Urinary bladder (tissue), 4 donors: ENCODE data around the gene REEP1. TPM values are rescaled to one million over a fixed set of nuclear protein-coding genes. Genes with fewer than 3 reads are reported as not detected.

Experiments
- DNase-seq: peaks from one replicate; pipeline ENCODE4 v3.0.0-alpha.2; 2015; ENCODE audit errors: extremely low spot score
- H3K27ac ChIP-seq: one replicate; pipeline ENCODE4 v1.5.1; 2013; ENCODE audit warnings: low read depth, mild to moderate bottlenecking, moderate library complexity
- H3K36me3 ChIP-seq: one replicate; pipeline ENCODE4 v1.6.1; 2013; ENCODE audit warnings: mild to moderate bottlenecking, moderate library complexity; ENCODE audit not compliant: insufficient read depth
- H3K4me1 ChIP-seq: one replicate; pipeline ENCODE4 v1.6.1; 2013; ENCODE audit warnings: mild to moderate bottlenecking, moderate library complexity; ENCODE audit not compliant: insufficient read depth
- H3K4me3 ChIP-seq: one replicate; pipeline ENCODE4 v1.5.1; 2013; ENCODE audit warnings: low read depth, low read length
- WGBS: extraction: QIAGEN DNeasy Blood & Tissue Kit; methylation state at CpG from one replicate; pipeline ENCODE4 v1.1.7; 2013; 5-methylcytosine and 5-hydroxymethylcytosine counted together
- polyA plus RNA-seq: library from polyadenylated mRNA; stranded (reverse); fragments of 200-250 nt; gene quantifications from one replicate; pipeline ENCODE4 v1.2.3, GENCODE V29; 2013
- total RNA-seq: library from RNA; depleted of rRNA; stranded (reverse); fragments of >200 nt; gene quantifications from one replicate; pipeline ENCODE4 v1.2.3, GENCODE V29; 2014
- donor health status: healthy with polysubstance abuse.
- donor health status: healthy.

The REEP1 gene
- total and polyA plus RNA-seq, 2 donors: 21.9 to 39.5 TPM

GRCh38 chr2:86335865-86336674 lies 1.4 kb downstream of the REEP1 start:
- no peak overlapping the region for H3K4me3 ChIP-seq
- no peak overlapping the region for H3K27ac ChIP-seq
- H3K4me1 ChIP-seq: no peaks in the 10 kb centered on the region
- no peak for DNase-seq
- WGBS: 32% methylated on average over 15 of the region's 15 CpGs
- no peaks in the 10 kb centered on the region for H3K36me3 ChIP-seq

GRCh38 chr2:86333378-86333777 lies 4.0 kb downstream of the REEP1 start:
- Histone ChIP-seq H3K4me1 (no peaks in the 10 kb centered on the region), H3K4me3 (no peak overlapping the region), H3K27ac (no peak overlapping the region), H3K36me3 (no peaks in the 10 kb centered on the region)
- no peak for DNase-seq
- WGBS: 36% methylated on average over 2 of the region's 2 CpGs

- H3K27ac ChIP-seq: no peak overlapping the region
- no peak overlapping the region for H3K4me3 ChIP-seq
- WGBS: 76% methylated on average over 1 of the region's 1 CpG
- no peak for DNase-seq
- no peaks in the 10 kb centered on the region for H3K4me1 ChIP-seq
- H3K36me3 ChIP-seq: no peaks in the 10 kb centered on the region
These were observed 4.8 kb downstream of the REEP1 start for GRCh38 chr2:86332654-86333053.

DNA sequence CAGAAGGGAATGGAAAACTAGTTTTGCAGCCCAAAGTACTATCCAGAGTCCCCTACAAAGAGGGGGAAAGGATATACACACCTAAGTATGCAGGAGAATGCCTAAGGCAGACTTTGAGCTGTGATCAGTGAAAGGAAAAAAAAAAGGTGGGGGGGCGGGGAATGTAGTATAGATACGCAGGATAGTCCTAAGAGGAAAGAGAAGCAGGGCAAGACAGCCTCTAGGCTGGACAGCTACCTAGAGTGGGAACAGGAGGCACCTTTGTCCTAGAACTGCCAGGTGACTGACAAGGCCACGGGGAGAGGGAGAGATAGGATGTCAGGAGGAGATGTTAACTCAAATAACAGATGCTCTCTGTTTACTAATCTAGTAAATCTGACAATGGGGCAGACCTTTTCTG lies 6.0 kb downstream of the REEP1 start:
- H3K4me3 ChIP-seq: no peak overlapping the region
- H3K27ac ChIP-seq: no peak overlapping the region
- WGBS: 86% methylated on average over 3 of the region's 3 CpGs
- DNase-seq: no peak
- H3K36me3 ChIP-seq: no peaks in the 10 kb centered on the region
- no peaks in the 10 kb centered on the region for H3K4me1 ChIP-seq

- H3K27ac ChIP-seq: no peak overlapping the region
- no peaks in the 10 kb centered on the region for H3K36me3 ChIP-seq
- DNase-seq: no peak
- 86% methylated on average over 2 of the region's 2 CpGs for WGBS
- H3K4me3 ChIP-seq: no peak overlapping the region
- no peaks in the 10 kb centered on the region for H3K4me1 ChIP-seq
These were observed 7.4 kb downstream of the REEP1 start for GRCh38 chr2:86330001-86330400.

DNA sequence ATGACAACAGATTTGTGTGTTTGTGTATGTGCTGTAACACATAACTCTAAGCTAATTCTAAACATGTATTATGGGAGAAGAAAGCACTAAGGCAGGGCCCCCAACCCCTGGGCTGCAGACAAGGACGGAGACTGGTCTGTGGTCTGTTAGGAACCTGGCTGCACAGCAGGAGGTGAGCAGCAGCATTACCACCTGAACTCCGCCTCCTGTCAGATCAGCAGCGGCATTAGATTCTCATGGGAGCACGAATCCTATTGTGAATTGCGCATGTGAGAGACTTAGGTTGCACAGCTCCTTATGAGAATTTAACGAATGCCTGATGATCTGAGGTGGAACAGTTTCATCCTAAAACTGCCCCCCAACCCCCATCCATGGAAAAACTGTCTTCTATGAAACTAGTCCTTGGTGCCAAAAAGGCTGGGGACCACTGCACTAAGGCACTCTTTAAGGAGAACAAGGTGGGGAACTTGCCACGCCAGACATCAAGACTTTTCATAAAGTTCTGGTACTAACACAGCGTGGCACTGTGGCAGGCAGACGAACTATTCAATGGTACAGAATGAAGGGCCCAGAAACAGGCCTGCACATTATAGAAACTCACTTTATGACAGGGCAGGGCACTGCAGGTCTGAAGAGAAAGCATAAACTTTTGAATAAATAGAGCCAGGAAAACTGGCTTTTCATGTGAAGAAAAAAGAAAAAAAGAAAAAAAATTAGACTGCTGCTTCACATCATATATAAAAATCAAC lies 14.0 kb downstream of the REEP1 start:
- H3K4me1 ChIP-seq: no peaks in the 10 kb centered on the region

DNA sequence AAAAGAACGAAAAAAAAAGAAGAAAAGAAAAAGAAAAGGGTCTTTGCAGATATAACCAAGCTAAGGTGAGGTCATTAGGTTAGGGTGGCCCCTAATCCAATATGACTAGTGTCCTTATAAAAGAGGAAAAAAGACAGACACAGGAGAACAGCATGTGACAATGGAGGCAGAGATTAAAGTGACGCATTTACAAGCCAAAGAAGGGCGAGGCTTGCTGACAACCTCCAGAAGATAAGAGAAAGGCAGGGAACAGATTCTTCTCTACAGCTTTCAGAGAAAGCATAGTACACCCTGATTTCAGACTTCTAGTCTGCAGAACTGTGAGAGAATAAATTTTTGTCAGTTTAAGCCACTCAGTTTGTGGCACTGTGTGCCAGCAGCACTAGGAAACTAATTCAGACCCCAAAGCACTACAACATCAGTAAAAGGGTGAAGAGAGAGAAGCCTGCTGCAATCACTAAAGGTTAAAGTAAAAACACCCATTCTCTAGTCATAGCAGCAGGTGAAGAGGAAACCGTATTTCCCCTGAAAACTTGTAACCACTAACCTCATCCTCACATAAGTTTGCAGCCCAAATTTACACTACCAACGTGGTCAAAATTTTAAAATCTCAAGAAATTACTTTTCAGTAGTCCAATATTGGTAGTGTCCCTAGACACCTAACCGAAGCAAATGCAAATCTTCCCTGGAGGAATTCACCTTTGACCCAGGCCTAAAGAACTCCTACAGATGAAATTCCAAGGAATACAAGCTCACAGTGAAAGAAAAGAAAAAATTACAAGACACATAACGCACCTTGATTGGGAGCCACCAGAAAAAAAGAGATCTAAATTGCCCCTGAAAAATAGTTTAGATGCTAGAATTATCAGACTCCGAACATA lies 17.5 kb downstream of the REEP1 start:
- no peak for DNase-seq
- 50% methylated on average over 8 of the region's 8 CpGs for WGBS

More for the DNA sequence above, 14.0 kb downstream of the REEP1 start:
- Histone ChIP-seq H3K36me3 (no peaks in the 10 kb centered on the region), H3K27ac (no peak overlapping the region), H3K4me3 (no peak overlapping the region)
- no peak for DNase-seq
- 76% methylated on average over 9 of the region's 9 CpGs for WGBS

DNA sequence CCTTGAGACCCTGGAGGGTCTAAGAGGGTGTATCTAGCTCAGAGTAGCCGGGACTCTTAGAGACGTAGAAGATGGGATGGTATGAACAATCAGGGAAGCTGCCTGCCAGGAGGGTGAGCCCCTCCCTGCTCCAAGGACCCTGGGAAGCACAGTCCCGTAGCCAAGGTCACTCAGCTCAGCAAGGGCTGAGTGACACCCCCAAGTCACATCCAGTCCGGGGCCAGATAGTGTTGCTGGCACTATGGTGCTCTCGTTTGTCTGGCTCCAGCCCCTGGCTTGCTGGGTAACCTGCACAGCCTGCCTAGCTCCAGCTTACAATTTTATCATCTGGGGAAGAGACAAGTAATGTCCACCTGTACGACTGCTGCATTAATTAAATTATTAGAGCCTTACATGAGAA lies 22.3 kb downstream of the REEP1 start:
- WGBS: 85% methylated on average over 6 of the region's 6 CpGs
- Histone ChIP-seq H3K4me1 (no peaks in the 10 kb centered on the region), H3K27ac (no peak overlapping the region), H3K4me3 (no peak overlapping the region), H3K36me3 (no peaks in the 10 kb centered on the region)
- DNase-seq: no peak

More for the DNA sequence above, 17.5 kb downstream of the REEP1 start:
- H3K36me3 ChIP-seq: no peaks in the 10 kb centered on the region
- no peak overlapping the region for H3K27ac ChIP-seq
- H3K4me3 ChIP-seq: no peak overlapping the region
- H3K4me1 ChIP-seq: no peaks in the 10 kb centered on the region

GRCh38 chr2:86314125-86314524 lies 23.3 kb downstream of the REEP1 start:
- Histone ChIP-seq H3K27ac (no peak overlapping the region), H3K4me1 (no peaks in the 10 kb centered on the region), H3K4me3 (no peak overlapping the region), H3K36me3 (no peaks in the 10 kb centered on the region)
- WGBS: 78% methylated on average over 2 of the region's 2 CpGs
- no peak for DNase-seq

GRCh38 chr2:86313341-86313740 lies 24.1 kb downstream of the REEP1 start:
- H3K4me1 ChIP-seq: no peaks in the 10 kb centered on the region
- DNase-seq: no peak
- no peak overlapping the region for H3K4me3 ChIP-seq
- H3K27ac ChIP-seq: no peak overlapping the region
- H3K36me3 ChIP-seq: no peaks in the 10 kb centered on the region
- WGBS: 93% methylated on average over 2 of the region's 2 CpGs

GRCh38 chr2:86311879-86312278 lies 25.5 kb downstream of the REEP1 start:
- Histone ChIP-seq H3K4me3 (no peak overlapping the region), H3K27ac (no peak overlapping the region), H3K36me3 (no peaks in the 10 kb centered on the region), H3K4me1 (no peaks in the 10 kb centered on the region)
- WGBS: 94% methylated on average over 4 of the region's 4 CpGs
- DNase-seq: no peak

DNA sequence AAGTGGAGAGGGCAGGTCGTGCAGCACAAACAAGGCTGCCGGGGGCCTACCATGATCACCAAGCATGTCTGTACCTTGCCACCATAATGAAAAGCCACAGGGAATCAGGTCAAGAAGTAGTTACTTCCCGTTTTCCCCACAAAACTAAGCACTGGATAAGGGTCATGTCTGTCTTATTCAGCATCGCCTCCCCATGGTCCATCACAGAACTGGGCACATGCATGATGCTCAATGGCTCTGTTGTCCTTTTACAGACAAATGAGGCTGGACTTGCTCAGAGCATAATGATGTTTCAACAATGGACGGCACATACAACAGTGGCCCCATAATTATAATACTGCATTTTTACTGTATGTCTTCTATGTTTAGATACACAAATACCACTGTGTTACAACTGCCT lies 27.5 kb downstream of the REEP1 start:
- WGBS: 86% methylated on average over 5 of the region's 5 CpGs
- Histone ChIP-seq H3K4me1 (peaks cover 1% of the 10 kb centered on the region), H3K4me3 (no peak overlapping the region), H3K27ac (no peak overlapping the region), H3K36me3 (no peaks in the 10 kb centered on the region)
- no peak for DNase-seq

DNA sequence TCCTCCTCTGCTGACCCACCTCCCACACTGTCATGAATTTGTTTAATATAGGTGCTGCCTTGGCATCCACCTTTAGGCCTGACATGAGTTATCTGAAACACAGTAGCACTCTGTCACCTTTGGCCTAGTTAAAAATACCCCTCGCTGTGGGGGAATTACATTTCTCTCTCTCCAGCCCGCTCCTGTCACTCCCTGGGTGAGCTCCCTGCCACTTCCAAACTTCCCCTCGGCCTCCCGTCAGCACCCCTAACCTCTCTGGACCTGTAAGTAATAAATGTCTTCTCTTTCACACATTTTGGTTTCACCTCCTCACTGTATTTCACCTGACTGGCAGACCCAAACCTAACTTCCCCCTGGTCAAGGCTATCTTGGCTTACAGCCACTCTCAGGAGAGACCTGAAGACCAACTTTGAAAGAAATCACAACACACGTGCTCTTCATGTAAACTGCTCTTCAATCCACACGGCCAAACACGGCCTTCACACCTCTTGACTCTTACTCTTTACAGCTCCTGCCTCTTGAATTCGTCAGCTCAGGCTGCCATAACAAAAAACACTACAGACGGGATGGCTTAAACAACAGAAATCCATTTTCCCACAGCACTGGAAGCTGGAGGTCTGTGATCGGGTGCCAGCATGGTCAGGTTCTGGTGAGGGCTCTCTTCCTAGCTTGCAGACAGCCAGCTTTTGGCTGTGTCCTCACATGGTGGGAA lies 28.3 kb downstream of the REEP1 start:
- WGBS: 75% methylated on average over 10 of the region's 10 CpGs
- no peak for DNase-seq
- Histone ChIP-seq H3K27ac (no peak overlapping the region), H3K36me3 (no peaks in the 10 kb centered on the region), H3K4me3 (no peak overlapping the region), H3K4me1 (peaks cover 1% of the 10 kb centered on the region)
